NCI-H146 (cell line): Measurements from ENCODE around the gene FXYD7.
"Not testable (repeated sequence)": the region's sequence is repeated elsewhere in the genome, so short reads cannot be mapped to it uniquely, and the experiment has no call there.

Source experiments
- DNase-seq: peaks from one replicate; lab custom pipeline; 2025; lab: John Stamatoyannopoulos, UW

Gene FXYD7

GRCh38 chr19:35143231-35143715, at the start of gene FXYD7:
FXYD7 (plus strand) TSS chr19:35143255; CDS start chr19:35143334, 79 bp downstream.
- DNase-seq = no peak

- no peak for DNase-seq
Measured at GRCh38 chr19:35093430-35093829, 49.6 kb upstream of the FXYD7 start.

- DNase-seq = no peak
Measured at GRCh38 chr19:35093941-35094647, 49.0 kb upstream of the FXYD7 start.

GRCh38 chr19:35094656-35095055, 48.4 kb upstream of the FXYD7 start:
- DNase-seq = no peak

GRCh38 chr19:35095667-35096368, 47.2 kb upstream of the FXYD7 start:
- DNase-seq = no peak

GRCh38 chr19:35098413-35099049, 44.5 kb upstream of the FXYD7 start:
- no peak for DNase-seq

GRCh38 chr19:35099155-35099896, 43.7 kb upstream of the FXYD7 start:
- DNase-seq = no peak

GRCh38 chr19:35099897-35100275, 43.2 kb upstream of the FXYD7 start:
- DNase-seq = no peak

- DNase-seq = no peak
Measured at GRCh38 chr19:35100588-35101533, 42.2 kb upstream of the FXYD7 start.

GRCh38 chr19:35101949-35102348, 41.1 kb upstream of the FXYD7 start:
- not testable (repeated sequence) for DNase-seq

GRCh38 chr19:35103614-35104013, 39.4 kb upstream of the FXYD7 start:
- not testable (repeated sequence) for DNase-seq

GRCh38 chr19:35104361-35104760, 38.7 kb upstream of the FXYD7 start:
- no peak for DNase-seq

- no peak for DNase-seq
Measured at GRCh38 chr19:35105047-35105410, 38.0 kb upstream of the FXYD7 start.

- no peak for DNase-seq
Measured at GRCh38 chr19:35105411-35106290, 37.4 kb upstream of the FXYD7 start.

GRCh38 chr19:35106291-35106583, 36.8 kb upstream of the FXYD7 start:
- no peak for DNase-seq

- no peak for DNase-seq
Measured at GRCh38 chr19:35106898-35107541, 36.0 kb upstream of the FXYD7 start.

- DNase-seq = no peak
Measured at GRCh38 chr19:35107545-35107944, 35.5 kb upstream of the FXYD7 start.

- DNase-seq = no peak
Measured at GRCh38 chr19:35108730-35109129, 34.3 kb upstream of the FXYD7 start.

GRCh38 chr19:35109395-35110112, 33.5 kb upstream of the FXYD7 start:
- DNase-seq = no peak
